Retinal pigment epithelial cell (primary cell): ENCODE measurements around the gene MAP7D2.

ENCODE experiments used
- DNase-seq: peaks from one replicate; pipeline ENCODE4 v3.0.0-alpha.2; 2010; ENCODE audit warnings: low read depth
- H3K4me3 ChIP-seq: 2 replicates; pipeline ENCODE4 v1.5.1; 2011; ENCODE audit warnings: mild to moderate bottlenecking, low read length, control low read depth, moderate library complexity
- CTCF ChIP-seq: conservative IDR thresholded peaks from 2 replicates; pipeline ENCODE4 v1.5.1; 2011; ENCODE audit warnings: low read depth, low read length, control low read depth, inconsistent platforms

MAP7D2 gene

GRCh38 chrX:20143561-20143960, 26.9 kb upstream of the MAP7D2 start:
- no peak for DNase-seq
- H3K4me3 ChIP-seq: no peak overlapping the region
- TF ChIP-seq CTCF: no peak

- H3K4me3 ChIP-seq: no peak overlapping the region
- no peak for TF ChIP-seq CTCF
- no peak for DNase-seq
Observed at GRCh38 chrX:20143111-20143510, 26.4 kb upstream of the MAP7D2 start.

GRCh38 chrX:20141281-20142220, 24.8 kb upstream of the MAP7D2 start, which contains the start of gene EIF1AX:
Gene EIF1AX (minus strand): TSS chrX:20141838. CDS start chrX:20141640, 198 bp downstream.
- DNase-seq: peak; percentile 98
- no peak for TF ChIP-seq CTCF
- peak within 1 kb of the TSS; percentile 97 for H3K4me3 ChIP-seq

- peak overlapping the region; percentile 97 for H3K4me3 ChIP-seq
- TF ChIP-seq CTCF: no peak
- DNase-seq: no peak
Observed at GRCh38 chrX:20140420-20140819, 23.7 kb upstream of the MAP7D2 start.

GRCh38 chrX:20139966-20140365, 23.3 kb upstream of the MAP7D2 start:
- DNase-seq: no peak
- no peak for TF ChIP-seq CTCF
- H3K4me3 ChIP-seq: peak overlapping the region; percentile 97

- H3K4me3 ChIP-seq: no peak overlapping the region
- DNase-seq: no peak
- TF ChIP-seq CTCF: no peak
Observed at GRCh38 chrX:20135944-20136343, 19.2 kb upstream of the MAP7D2 start.

- no peak for TF ChIP-seq CTCF
- DNase-seq: no peak
- no peak overlapping the region for H3K4me3 ChIP-seq
Observed at GRCh38 chrX:20132666-20133065, 16.0 kb upstream of the MAP7D2 start.
